IPS-18a (cell line): ENCODE results near the gene RPS6KA3.
A peak's percentile ranks its signal among the peaks of the same experiment; 100 is the strongest.
"Not testable (repeated sequence)": the region's sequence is repeated elsewhere in the genome, so short reads cannot be mapped to it uniquely, and the experiment has no call there.

Source experiments
- H3K27ac ChIP-seq: one replicate; pipeline ENCODE4 v1.5.1; 2013; ENCODE audit warnings: low read length
- H3K27me3 ChIP-seq: one replicate; pipeline ENCODE4 v1.6.1; 2013; ENCODE audit warnings: mild to moderate bottlenecking, low read length; ENCODE audit not compliant: control insufficient read depth, insufficient read depth
- H3K36me3 ChIP-seq: one replicate; pipeline ENCODE4 v1.6.1; 2013; ENCODE audit warnings: low read depth, low read length; ENCODE audit not compliant: control insufficient read depth
- H3K4me1 ChIP-seq: one replicate; pipeline ENCODE4 v1.6.1; 2013; ENCODE audit warnings: low read depth, low read length; ENCODE audit not compliant: control insufficient read depth
- H3K4me3 ChIP-seq: one replicate; pipeline ENCODE4 v1.5.1; 2013; ENCODE audit warnings: low read length
- H3K9ac ChIP-seq: one replicate; pipeline ENCODE4 v1.6.1; 2013; ENCODE audit warnings: mild to moderate bottlenecking, low read length, moderate library complexity
- H3K9me3 ChIP-seq: one replicate; pipeline ENCODE4 v1.6.1; 2013; ENCODE audit warnings: low read depth, low read length; ENCODE audit not compliant: control insufficient read depth

Gene RPS6KA3

DNA sequence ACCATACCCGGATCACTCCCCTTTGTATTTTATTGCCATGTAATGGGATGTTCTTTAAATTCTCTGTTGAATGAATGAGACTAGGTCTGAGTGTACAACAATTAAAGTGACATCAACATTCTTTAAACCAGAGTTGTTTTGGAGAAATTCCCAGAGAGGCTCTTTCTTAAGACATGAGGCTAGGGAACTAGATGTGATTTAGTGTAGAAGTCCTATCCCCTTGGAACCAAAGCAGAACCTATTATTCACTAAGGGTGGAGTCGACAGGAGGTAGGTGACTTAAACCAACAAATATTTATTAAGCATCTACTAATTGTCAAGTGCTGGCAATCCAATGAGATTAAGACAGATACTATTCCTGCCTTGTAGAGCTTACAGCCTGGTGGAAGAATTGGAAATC, 126.7 kb downstream of the RPS6KA3 start:
- peaks cover 39% of the 10 kb centered on the region for H3K36me3 ChIP-seq
- no peaks in the 10 kb centered on the region for H3K27me3 ChIP-seq
- no peak overlapping the region for H3K9ac ChIP-seq
- no peaks in the 10 kb centered on the region for H3K4me1 ChIP-seq
- H3K27ac ChIP-seq, result no peak overlapping the region
- H3K9me3 ChIP-seq, result peaks cover 6% of the 10 kb centered on the region
- H3K4me3 ChIP-seq, result peak overlapping the region; percentile 96

DNA sequence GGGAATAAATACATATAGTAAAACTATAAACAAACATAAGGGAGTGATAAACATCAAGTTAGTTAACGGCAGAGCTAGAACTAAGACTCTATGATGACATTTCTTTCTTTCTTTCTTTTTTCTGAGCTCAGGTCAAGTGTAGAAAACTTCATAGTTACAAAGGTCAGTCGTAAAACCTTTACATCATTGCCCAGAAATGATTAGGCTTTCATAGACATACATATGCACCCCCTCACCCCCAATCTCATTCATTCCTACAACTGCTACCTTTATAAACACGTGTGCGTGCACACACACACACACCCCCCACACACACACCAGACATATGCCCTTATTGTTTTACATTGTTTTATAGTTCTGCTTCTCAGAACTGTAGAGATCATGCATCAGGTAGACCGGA, 130.8 kb downstream of the RPS6KA3 start:
- Histone ChIP-seq H3K4me1 (no peaks in the 10 kb centered on the region), H3K4me3 (no peak overlapping the region), H3K9ac (no peak overlapping the region), H3K9me3 (peaks cover 6% of the 10 kb centered on the region), H3K36me3 (peaks cover 66% of the 10 kb centered on the region), H3K27me3 (no peaks in the 10 kb centered on the region), H3K27ac (no peak overlapping the region)

DNA sequence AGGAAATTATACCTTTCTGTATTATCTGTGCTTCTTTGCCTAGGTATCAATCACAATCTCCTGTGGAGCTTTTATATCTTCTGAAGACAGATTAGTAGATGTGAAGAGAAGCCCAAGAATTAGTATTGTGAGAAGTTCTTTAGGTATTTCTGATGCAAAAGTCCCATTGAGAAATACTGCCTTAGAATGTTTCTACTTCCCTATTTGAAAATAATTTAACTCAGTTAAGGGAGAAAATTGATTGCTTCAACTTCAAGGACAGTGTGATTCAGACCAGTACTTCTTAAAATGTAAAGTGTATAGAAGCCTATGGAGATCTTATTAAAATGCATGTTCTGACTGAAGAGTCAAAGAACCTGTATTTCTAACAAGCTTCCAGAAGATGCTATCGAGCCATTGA, 134.0 kb downstream of the RPS6KA3 start:
- H3K27me3 ChIP-seq, result no peaks in the 10 kb centered on the region
- no peak overlapping the region for H3K9ac ChIP-seq
- H3K36me3 ChIP-seq, result peaks cover 71% of the 10 kb centered on the region
- H3K4me1 ChIP-seq, result no peaks in the 10 kb centered on the region
- H3K9me3 ChIP-seq, result peaks cover 4% of the 10 kb centered on the region
- no peak overlapping the region for H3K27ac ChIP-seq
- H3K4me3 ChIP-seq, result no peak overlapping the region

DNA sequence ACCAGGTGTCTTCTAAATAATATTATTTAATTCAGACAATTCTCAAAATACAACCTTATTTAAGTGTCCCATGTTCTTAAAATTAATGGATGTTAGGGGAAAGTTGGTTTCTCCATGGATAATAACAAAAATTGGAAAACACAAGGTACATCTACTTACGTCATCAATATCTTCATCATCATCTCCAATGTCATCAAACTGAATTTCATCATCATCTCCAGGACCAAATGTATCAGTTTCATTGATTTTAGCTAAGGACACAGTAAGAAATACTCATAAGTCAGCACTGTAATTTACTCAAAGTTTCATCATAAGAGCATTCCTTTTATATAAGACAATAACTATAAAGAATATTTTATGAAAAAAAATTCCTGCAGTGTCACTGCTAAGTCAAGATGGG, 136.4 kb downstream of the RPS6KA3 start:
- Histone ChIP-seq H3K36me3 (peaks cover 52% of the 10 kb centered on the region), H3K9me3 (no peaks in the 10 kb centered on the region), H3K4me3 (no peak overlapping the region), H3K4me1 (no peaks in the 10 kb centered on the region), H3K27ac (no peak overlapping the region), H3K9ac (no peak overlapping the region), H3K27me3 (no peaks in the 10 kb centered on the region)

DNA sequence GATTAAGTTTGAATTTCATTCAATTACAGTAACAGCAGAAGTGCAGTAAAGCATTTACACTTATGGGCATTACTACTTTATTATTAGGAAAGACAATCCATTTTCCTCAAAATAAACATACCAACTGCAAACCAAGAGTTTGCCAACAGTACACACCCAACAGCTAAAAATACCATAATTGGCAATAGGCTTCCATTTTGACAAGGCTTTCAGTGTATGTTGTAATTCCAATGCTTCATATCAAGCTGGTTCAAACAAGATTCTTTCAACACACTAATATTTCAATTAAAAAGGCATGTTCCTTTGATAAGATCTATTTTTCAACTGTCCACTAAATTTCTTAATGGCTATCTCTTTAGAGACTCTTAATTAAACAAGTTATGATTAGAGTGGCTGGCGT, 137.2 kb downstream of the RPS6KA3 start:
- Histone ChIP-seq H3K4me3 (no peak overlapping the region), H3K36me3 (peaks cover 52% of the 10 kb centered on the region), H3K4me1 (no peaks in the 10 kb centered on the region), H3K27ac (no peak overlapping the region), H3K9me3 (peaks cover 3% of the 10 kb centered on the region), H3K27me3 (no peaks in the 10 kb centered on the region), H3K9ac (no peak overlapping the region)

DNA sequence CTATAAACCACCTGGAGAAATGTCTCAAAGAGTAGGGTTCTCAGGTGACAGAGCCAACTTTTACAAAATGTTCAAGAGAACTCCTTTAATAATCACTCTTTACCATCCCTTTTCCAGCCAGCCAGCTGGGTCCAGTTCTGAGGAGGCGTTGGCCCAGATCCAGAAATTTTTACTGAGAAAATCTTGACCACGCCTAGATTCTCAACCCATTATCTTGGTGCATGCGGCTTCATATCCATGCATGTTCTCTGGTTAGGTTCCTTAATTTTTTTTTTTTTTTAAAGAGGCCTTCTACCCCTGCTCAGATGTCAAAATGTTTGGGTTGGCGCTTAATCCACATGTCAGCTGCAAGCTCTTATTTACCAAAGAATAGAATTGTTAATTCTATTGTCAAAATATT, 138.0 kb downstream of the RPS6KA3 start:
- Histone ChIP-seq H3K27me3 (no peaks in the 10 kb centered on the region), H3K9me3 (peaks cover 3% of the 10 kb centered on the region), H3K4me1 (no peaks in the 10 kb centered on the region), H3K27ac (no peak overlapping the region), H3K36me3 (peaks cover 49% of the 10 kb centered on the region), H3K9ac (no peak overlapping the region), H3K4me3 (no peak overlapping the region)

DNA sequence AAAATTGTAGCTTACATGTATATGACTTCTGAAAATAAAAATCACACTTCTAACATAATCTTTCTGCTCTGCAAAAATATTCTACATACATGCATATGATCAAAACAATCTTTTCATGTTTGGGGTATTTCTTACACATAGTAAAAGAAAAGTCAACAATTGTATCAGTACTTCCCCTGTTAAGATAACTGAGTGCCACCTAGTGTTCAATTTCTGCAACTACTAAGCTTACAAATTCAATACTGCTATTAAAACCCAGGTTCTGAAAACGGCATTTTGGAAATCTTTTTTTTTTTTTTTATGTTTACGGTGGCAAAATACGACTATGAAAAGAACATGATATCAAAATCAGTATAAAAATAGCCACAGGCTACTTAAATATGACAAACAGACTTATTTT, 139.3 kb downstream of the RPS6KA3 start:
- H3K27ac ChIP-seq, H3K4me3 ChIP-seq, H3K9me3 ChIP-seq, H3K9ac ChIP-seq, H3K27me3 ChIP-seq, H3K4me1 ChIP-seq: not testable (repeated sequence)
- H3K36me3 ChIP-seq, result peaks cover 36% of the 10 kb centered on the region

DNA sequence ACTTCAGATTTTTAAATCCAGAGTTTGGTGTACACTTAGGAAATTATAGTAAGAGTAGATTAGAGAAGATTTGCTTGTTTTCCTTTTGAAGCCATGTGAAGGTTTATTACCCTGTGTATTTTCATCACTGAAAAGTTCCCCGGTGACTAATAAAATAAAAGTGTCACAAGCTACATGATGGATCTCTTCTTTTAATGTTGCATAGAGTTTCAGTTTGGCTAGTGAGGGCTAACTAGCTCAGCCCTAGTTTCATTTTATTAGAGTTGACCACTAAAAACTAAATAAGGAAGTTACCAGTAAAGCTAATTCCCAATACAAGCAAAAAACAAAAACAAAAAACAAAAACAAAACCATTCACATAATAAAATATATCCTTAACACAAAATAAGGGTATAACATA, 139.9 kb downstream of the RPS6KA3 start:
- H3K4me3 ChIP-seq, H3K4me1 ChIP-seq, H3K9me3 ChIP-seq, H3K27me3 ChIP-seq, H3K27ac ChIP-seq, H3K9ac ChIP-seq: not testable (repeated sequence)
- H3K36me3 ChIP-seq, result peaks cover 30% of the 10 kb centered on the region

DNA sequence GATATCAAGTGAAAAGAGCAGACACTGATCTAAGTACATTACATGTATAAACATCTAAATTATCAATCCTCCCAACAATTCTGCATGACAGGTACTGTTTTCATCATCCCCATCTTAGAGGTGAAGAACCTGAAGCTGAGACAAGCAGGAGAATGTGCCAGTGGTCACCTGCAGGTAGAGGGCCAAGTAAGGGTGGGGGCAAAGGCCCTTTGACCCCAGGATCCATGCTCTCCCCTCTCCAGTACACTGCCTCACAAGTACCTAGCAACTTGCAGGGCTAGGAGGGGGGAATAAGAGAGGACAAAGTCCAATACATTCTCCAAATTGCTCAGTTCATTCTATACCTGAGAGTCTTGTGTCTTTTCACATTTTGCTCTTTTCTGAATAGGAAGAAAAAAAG, 141.7 kb downstream of the RPS6KA3 start:
- Histone ChIP-seq H3K4me1 (no peaks in the 10 kb centered on the region), H3K27ac (no peak overlapping the region), H3K27me3 (no peaks in the 10 kb centered on the region), H3K9me3 (peaks cover 3% of the 10 kb centered on the region), H3K4me3 (no peak overlapping the region), H3K9ac (no peak overlapping the region), H3K36me3 (peaks cover 18% of the 10 kb centered on the region)

DNA sequence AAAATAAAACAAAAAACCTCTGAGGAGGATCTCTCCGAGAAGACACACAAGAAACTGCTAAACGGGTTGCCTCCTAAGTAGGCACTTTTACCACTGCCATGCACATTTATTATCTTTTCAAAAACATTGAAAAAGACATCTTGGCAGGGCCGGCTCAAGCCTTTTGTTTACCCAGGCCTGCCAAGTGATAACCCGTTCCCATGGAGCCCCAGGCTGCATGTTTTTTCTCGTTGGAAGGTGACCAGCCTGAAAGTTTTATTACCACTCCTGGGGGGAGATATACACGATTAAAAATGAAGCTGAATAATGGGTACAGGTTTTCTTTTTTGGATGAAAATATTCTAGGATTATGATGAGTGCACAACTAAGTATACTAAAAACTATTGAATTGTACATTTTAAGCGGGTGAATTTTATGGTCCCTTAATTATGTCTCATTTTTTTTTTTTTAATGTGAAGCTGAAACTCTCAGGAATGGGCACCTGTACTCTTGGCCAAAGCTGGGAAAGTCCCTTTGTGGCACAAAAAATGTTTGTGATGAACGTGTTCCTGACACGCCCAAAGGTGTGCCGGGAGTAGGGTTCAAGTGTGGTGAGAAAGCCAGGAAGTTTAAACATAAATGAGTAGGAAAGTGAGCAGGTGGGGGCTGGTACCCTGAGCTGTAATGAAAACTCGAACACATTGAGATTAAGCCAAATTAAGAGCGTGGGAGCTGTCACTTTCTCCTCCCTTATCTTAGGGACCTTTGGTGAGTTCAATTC, 148.5 kb downstream of the RPS6KA3 start:
- no peaks in the 10 kb centered on the region for H3K36me3 ChIP-seq
- H3K27ac ChIP-seq, result no peak overlapping the region
- H3K9me3 ChIP-seq, result peaks cover 11% of the 10 kb centered on the region
- H3K9ac ChIP-seq, result no peak overlapping the region
- peaks cover 32% of the 10 kb centered on the region for H3K27me3 ChIP-seq
- H3K4me3 ChIP-seq, result no peak overlapping the region
- no peaks in the 10 kb centered on the region for H3K4me1 ChIP-seq

DNA sequence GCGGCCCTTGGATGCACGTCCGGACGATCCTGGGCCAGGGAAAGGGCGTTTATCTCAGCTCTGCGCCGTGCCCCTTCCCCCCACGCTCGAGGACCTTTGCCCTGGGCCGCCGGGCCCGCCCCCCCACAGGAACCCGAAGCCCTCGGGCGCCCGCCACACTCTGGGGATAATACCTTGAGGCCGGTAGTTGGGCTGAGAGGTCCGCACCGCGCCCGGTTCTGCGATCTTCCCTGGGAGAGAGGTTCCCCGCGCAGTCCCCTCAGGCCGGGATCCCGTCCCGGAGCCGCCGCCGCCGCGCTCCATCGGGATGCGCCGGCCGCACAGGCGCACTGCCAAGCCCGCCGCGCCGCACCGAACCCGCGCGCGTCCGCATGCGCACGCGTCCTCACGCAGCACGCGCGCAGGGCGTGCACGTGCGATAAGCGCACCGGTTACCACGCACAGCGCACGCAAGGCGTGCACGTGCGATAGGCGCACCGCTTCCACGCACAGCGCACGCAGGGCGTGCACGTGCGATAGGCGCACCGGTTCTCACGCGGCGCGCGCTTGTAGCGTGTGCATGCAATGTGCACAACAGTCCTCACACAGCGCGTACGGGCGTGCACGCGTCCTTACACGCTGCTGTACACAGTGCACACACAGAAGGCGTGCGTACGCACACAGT, 150.0 kb downstream of the RPS6KA3 start, which contains the start of gene MAP7D2:
Gene MAP7D2 (minus strand): TSS at position 331 of the 664 bp plus-strand sequence. CDS start 28 bp downstream, at position 303.
- Histone ChIP-seq H3K4me1 (no peaks in the 10 kb centered on the region), H3K27ac (no peak within 1 kb of the TSS), H3K36me3 (no peaks in the 10 kb centered on the region), H3K9ac (no peak within 1 kb of the TSS), H3K27me3 (peaks cover 32% of the 10 kb centered on the region), H3K4me3 (peak within 1 kb of the TSS; percentile 35), H3K9me3 (peaks cover 11% of the 10 kb centered on the region)

DNA sequence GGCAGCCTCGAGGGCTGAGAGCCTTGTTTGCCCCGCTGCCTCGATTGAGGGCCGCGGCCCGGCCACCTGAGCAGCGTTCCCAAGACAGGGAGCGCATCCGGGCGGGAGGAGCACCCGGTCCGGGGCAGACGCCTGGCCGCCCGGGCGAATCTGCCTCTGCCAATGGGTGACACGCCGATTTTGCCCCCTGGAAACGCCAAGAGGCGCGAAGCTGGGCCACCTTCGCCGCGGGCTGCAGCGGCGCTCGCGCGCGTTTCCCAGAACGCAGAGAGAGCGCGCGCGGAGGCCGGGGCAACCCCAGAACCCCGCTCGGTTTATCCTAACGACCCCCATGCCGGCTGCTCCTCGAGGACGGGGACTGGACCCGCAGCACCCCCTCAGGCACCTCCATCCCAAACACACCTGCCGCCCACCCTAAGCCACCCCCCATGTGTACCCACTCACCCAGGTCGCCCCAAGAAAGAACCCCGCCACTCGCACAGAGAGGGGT, 150.6 kb downstream of the RPS6KA3 start:
- Histone ChIP-seq H3K27ac (no peak overlapping the region), H3K27me3 (peaks cover 32% of the 10 kb centered on the region), H3K4me1 (no peaks in the 10 kb centered on the region), H3K9me3 (peaks cover 11% of the 10 kb centered on the region), H3K4me3 (peak overlapping the region; percentile 35), H3K36me3 (no peaks in the 10 kb centered on the region), H3K9ac (no peak overlapping the region)
